GM12891 (cell line): ENCODE results near the gene DYNLRB1.

Experiments
- POLR2A ChIP-seq: IDR thresholded peaks from 2 replicates; pipeline ENCODE4 v1.6.1; 2011; ENCODE audit warnings: low read depth, low read length, control low read depth
- POLR2AphosphoS5 ChIP-seq: IDR thresholded peaks from 2 replicates; pipeline ENCODE4 v1.6.1; 2011; ENCODE audit warnings: low read depth, low read length, control low read depth
- TAF1 ChIP-seq: IDR thresholded peaks from 2 replicates; pipeline ENCODE4 v1.6.1; 2011; ENCODE audit warnings: low read depth, low read length, control low read depth

DNA sequence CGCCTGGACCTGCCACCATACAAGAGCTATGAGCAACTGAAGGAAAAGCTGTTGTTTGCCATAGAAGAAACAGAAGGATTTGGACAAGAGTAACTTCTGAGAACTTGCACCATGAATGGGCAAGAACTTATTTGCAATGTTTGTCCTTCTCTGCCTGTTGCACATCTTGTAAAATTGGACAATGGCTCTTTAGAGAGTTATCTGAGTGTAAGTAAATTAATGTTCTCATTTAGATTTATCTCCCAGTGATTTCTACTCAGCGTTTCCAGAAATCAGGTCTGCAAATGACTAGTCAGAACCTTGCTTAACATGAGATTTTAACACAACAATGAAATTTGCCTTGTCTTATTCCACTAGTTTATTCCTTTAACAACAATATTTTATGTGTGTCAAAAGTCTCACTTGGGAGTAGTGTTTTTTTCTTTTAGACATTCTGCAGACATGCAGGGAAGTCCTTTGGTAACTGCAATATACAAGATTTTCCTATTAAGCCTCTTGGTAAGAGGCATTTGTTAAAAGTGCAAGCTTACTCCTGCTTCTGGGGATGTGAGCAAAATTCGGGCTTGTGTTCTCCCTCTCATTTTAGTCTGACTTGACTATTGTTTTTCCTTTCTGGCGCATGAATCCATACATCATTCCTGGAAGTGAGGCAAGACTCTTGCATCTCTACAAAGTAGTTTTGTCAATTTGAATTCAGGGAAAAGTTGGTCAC lies 8.4 kb upstream of the DYNLRB1 start:
- TF ChIP-seq POLR2AphosphoS5 = no peak
- TF ChIP-seq POLR2A = no peak
- no peak for TF ChIP-seq TAF1
